Measurements from ENCODE around the gene CFAP100. TPM values are rescaled to one million over a fixed set of nuclear protein-coding genes. Genes with fewer than 3 reads are reported as not detected.

Gene CFAP100
- total RNA-seq, 1 donor from 2014 or later, result not detected

DNA sequence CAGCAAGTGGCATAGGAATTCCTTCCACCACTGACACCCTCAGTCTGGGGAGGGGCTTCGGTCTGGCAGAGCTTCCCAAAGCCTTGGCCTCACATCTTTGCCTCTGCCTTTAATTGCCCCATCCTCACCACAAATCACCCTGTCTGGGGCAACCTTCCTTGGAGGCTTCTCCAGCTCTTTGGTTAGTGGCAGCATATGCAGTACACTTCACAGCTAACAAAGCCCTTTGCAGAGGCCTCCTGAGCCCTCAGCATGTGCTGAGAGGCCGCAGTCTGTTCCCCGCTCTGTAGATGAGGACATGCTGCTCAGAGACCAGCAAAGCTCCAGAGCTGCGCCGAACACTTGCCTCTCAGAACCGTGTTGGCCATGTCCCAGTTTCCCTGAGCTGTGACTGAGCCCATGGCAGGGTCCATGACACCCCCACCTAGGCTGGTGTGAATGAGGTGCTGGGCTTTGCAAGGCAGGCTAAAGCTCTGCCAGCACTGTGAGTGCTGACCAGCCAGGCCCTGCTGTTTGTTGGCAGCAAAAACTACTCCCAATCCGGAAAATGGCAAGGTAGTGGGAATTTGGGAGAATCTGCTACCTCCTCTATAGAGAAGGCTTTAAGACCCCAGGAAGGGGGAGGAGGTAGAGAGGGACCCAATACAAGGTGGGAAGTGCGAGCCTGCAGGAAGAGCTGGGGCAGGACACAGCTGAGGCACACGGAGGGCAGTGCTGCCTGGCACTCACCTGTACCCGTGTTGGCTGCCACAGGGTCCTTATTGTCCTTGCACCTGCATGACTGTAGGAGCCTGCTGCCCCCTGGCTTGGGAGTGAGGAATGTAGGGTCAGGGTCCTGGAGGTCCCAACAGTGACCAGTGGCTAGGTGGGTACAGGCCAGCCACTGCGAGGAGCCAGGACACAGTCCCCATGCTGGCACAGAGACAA is 29.1 kb upstream of the CFAP100 start:
- TF ChIP-seq, protein P1, sequence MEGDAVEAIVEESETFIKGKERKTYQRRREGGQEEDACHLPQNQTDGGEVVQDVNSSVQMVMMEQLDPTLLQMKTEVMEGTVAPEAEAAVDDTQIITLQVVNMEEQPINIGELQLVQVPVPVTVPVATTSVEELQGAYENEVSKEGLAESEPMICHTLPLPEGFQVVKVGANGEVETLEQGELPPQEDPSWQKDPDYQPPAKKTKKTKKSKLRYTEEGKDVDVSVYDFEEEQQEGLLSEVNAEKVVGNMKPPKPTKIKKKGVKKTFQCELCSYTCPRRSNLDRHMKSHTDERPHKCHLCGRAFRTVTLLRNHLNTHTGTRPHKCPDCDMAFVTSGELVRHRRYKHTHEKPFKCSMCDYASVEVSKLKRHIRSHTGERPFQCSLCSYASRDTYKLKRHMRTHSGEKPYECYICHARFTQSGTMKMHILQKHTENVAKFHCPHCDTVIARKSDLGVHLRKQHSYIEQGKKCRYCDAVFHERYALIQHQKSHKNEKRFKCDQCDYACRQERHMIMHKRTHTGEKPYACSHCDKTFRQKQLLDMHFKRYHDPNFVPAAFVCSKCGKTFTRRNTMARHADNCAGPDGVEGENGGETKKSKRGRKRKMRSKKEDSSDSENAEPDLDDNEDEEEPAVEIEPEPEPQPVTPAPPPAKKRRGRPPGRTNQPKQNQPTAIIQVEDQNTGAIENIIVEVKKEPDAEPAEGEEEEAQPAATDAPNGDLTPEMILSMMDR (IDR thresholded peaks at IDR 0.05; ENCODE audit: unreplicated experiment), result no peak

DNA sequence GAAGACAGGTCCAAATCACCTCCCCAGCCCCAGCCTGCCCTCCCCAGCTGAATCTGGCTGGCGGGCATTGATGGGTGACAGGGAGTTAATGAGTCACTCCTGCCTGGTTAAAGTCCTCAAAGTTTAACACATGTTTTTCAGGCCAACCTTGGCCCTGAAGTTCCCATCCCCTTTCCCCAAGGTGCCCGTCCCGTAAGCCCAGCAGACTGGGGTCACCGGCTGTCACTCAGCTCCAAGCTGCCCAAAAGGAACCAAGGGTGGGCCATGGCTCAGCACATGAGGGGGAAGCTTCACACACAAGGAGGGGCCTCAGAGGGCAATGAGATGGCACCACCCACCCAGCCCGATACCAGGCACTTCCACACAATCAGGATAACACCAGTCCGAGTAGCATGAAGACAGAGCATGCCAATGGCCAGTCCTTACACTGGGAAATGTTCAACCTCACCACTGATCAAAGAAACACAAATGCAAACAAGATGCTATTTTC is 27.3 kb upstream of the CFAP100 start:
- Mint-ChIP-seq H3K9me3 (no peaks in the 10 kb centered on the region), H3K4me3 (no peak overlapping the region), H3K36me3 (no peaks in the 10 kb centered on the region), H3K27ac (no peak overlapping the region), H3K27me3 (ENCODE audit: low read depth) (peaks cover 8% of the 10 kb centered on the region), H3K4me1 (no peaks in the 10 kb centered on the region)
- TF ChIP-seq, protein P1 (IDR thresholded peaks at IDR 0.05; ENCODE audit: unreplicated experiment), result no peak
- no peak for DNase-seq (ENCODE audit: low spot score in 2 of 2, unreplicated experiment in 2 of 2)

More for the DNA sequence above, 29.1 kb upstream of the CFAP100 start:
- no peak for DNase-seq (ENCODE audit: low spot score in 2 of 2, unreplicated experiment in 2 of 2)
- Mint-ChIP-seq H3K27me3 (ENCODE audit: low read depth) (peaks cover 24% of the 10 kb centered on the region), H3K9me3 (no peaks in the 10 kb centered on the region), H3K4me3 (no peak overlapping the region), H3K4me1 (no peaks in the 10 kb centered on the region), H3K27ac (no peak overlapping the region), H3K36me3 (no peaks in the 10 kb centered on the region)

GRCh38 chr3:126369490-126369889 is 25.2 kb upstream of the CFAP100 start:
- Mint-ChIP-seq H3K4me1 (no peaks in the 10 kb centered on the region), H3K9me3 (no peaks in the 10 kb centered on the region), H3K4me3 (no peak overlapping the region), H3K27ac (no peak overlapping the region), H3K36me3 (no peaks in the 10 kb centered on the region), H3K27me3 (ENCODE audit: low read depth) (no peaks in the 10 kb centered on the region)
- TF ChIP-seq, protein P1 (IDR thresholded peaks at IDR 0.05; ENCODE audit: unreplicated experiment), result no peak
- DNase-seq (ENCODE audit: low spot score in 2 of 2, unreplicated experiment in 2 of 2), result no peak

DNA sequence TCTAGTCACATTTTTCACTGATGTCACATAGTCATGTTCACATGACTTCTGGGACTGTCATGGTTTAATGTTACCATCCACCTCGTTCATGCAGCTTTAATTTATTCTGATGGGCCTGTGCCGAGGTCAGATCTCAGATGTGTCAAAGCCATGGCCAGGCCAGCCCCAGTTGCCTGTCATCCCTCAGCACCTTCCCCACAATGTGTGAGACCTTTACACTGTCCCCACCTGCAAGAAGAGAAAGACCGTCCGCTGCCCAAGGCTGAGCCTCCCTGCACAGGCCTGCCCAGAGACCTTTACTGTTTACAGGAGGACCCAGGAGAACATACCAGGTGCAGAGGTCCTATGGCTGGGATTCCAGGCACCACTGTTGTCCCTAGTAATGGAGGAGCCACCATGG is 24.7 kb upstream of the CFAP100 start:
- no peak overlapping the region for H3K4me3 Mint-ChIP-seq
- no peaks in the 10 kb centered on the region for H3K27me3 Mint-ChIP-seq (ENCODE audit: low read depth)
- H3K4me1 Mint-ChIP-seq, result no peaks in the 10 kb centered on the region
- TF ChIP-seq, protein P1 (IDR thresholded peaks at IDR 0.05; ENCODE audit: unreplicated experiment), result no peak
- no peaks in the 10 kb centered on the region for H3K9me3 Mint-ChIP-seq
- H3K27ac Mint-ChIP-seq, result no peak overlapping the region
- H3K36me3 Mint-ChIP-seq, result no peaks in the 10 kb centered on the region
- DNase-seq (ENCODE audit: low spot score in 2 of 2, unreplicated experiment in 2 of 2), result no peak

DNA sequence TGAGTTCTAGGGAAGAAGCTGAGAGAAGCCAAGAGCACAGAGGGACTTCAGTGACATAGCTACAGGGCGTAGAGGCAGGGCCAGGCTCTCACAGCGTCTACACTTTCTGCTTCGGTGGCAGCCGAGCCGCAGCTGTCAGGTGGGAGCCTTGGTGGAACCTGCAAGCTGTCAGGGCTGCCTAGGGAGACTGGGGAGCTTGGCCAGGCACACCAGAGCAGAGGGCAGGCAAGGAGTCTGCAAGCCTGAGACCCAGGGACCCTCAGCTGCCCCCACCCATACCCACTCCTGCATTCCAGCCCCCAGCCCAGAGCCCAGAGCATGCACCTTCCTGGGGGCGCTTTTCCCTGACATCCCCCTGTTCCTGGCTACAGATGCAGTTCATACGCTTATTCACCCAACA is 24.1 kb upstream of the CFAP100 start:
- Mint-ChIP-seq H3K27ac (no peak overlapping the region), H3K27me3 (ENCODE audit: low read depth) (no peaks in the 10 kb centered on the region), H3K4me1 (no peaks in the 10 kb centered on the region), H3K4me3 (no peak overlapping the region), H3K9me3 (no peaks in the 10 kb centered on the region), H3K36me3 (no peaks in the 10 kb centered on the region)
- DNase-seq (ENCODE audit: low spot score in 2 of 2, unreplicated experiment in 2 of 2), result no peak
- TF ChIP-seq, protein P1 (IDR thresholded peaks at IDR 0.05; ENCODE audit: unreplicated experiment), result no peak

Measured in mesothelial cell of epicardium (in vitro differentiated cells).